GM19240 (cell line): Measurements from ENCODE around the gene UNC119.

Experiments used
- DNase-seq: peaks from one replicate; pipeline ENCODE4 v3.0.0; 2011; ENCODE audit warnings: low spot score; ENCODE audit not compliant: insufficient read length

UNC119 gene

DNA sequence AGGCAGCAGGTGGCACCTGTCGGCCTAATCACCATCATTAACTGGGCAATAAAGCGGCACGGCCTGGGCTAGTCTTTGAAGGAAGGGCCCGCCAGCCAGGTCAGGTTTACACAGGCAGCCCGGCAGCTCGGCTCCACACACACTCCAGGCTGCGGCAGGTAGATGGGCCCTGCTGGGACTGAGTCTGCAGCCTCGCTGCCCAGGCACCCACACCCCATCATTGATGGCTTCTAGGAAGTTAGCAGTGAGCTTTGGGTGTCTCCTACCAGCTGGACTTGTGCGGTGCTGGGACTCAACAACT, 53.1 kb downstream of the UNC119 start:
- no peak for DNase-seq

DNA sequence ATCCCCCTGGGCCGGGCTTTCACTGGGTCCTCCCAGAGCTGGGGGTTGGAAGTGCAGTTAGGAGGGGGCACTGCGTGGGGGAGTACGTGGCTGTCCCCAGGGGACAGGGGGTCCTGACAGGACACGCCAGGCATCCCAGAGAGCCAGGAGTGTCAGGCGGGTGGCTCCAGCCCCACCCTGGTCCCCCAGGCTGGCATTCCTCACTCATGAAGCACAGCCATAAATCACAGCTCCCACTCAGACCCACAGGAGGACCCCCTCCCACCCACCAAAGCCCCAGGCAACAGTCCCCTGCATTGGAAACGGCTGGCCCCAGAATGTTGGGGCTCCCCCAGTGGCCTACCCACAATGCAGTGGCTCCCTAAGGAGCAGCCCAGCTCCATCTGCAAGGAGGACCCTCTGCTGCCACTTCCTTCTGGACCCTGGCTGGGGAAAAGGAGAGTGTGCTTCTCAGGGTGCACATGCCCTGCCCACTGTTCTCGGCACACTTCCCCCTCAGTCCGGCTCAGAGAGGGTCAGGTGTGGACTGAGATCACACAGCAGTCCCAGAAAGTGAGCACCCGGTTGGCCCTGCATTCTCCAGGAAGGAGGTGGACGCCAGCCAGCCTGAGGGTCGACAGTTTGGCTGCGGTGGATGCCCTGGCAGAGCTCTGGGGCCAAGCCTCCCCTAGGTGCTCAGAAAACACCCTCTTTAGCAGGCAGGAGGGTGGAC, 53.6 kb downstream of the UNC119 start:
- DNase-seq = no peak

DNA sequence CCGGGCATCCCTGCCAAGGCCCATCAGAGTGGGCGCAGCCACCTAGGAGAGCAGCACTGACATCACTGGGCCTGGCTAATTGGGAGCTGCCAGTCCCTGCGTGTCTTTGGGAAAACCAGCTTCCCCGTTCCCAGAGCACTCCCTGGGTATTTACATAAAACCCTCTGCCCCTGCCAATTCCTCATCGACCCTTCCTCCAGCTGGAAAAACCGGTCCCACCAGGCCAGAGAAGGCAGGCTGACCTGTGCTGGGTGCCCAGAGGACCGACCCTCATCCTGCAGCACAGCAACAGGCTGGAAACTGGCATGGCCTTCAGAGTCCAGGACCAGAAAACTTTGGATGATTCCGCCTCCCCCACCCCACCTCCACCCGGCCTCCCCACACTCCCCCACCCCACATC, 54.5 kb downstream of the UNC119 start:
- no peak for DNase-seq
